SK-N-MC (cell line): ENCODE data around the gene ZNF681.

ENCODE experiments used
- EZH2 ChIP-seq: fragments of 200-600 bp; sonication (generic); IDR thresholded peaks from one replicate; pipeline ENCODE4 v1.6.1; 2017; ENCODE audit warnings: antibody characterized with exemption
- FOXP2 ChIP-seq: optimal IDR thresholded peaks from 2 replicates; pipeline ENCODE3; 2011; ENCODE audit warnings: mild to moderate bottlenecking, moderate library complexity; ENCODE audit not compliant: insufficient read depth; ENCODE audit errors: extremely low read length, control extremely low read depth
- POLR2AphosphoS5 ChIP-seq: IDR thresholded peaks from 2 replicates; pipeline ENCODE4 v1.6.1; 2012; ENCODE audit warnings: mild to moderate bottlenecking, low read depth, low read length, borderline replicate concordance

DNA sequence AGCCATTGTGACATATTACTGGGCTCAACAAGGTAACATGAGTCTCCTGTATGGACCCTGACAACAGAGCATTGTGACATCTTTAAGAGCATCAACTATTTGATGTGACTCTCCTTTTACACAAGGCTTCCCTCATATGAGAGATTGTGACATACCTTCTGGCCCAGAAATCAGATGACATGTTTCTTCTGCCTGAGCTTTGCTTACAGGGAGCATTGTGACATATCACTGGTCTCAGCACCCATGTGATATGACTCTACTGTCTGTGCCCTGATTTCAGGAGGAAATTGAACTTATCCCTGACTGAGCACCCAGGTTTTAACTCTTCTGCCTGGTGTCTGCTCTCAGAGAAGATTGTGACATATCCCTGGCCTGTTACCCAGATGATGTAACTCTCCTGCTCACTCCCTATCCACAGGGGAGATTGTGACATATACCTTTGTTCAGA lies 15.9 kb upstream of the ZNF681 start:
- no peak for TF ChIP-seq FOXP2
- TF ChIP-seq POLR2AphosphoS5, result no peak
- no peak for TF ChIP-seq EZH2
